Thyroid gland (tissue), 4 donors: ENCODE results near the gene ZNF536. TPM values are rescaled to one million over a fixed set of nuclear protein-coding genes. Genes with fewer than 3 reads are reported as not detected.

Experiments
- DNase-seq, 2 donors: peaks; one replicate each; pipeline ENCODE4 v3.0.0-alpha.2; 2019
- H3K27ac ChIP-seq, 3 donors: fragments of 200-600 bp; sonication (generic); 1 replicate in 2 of 3; 2 replicates in 1 of 3; pipeline ENCODE4 v1.5.1; 2016 to 2019; ENCODE audit warnings: mild to moderate bottlenecking in 1 of 3, moderate library complexity in 1 of 3
- H3K27me3 ChIP-seq: fragments of 200-600 bp; sonication (generic); one replicate; pipeline ENCODE4 v1.5.1; 2019
- H3K36me3 ChIP-seq, 2 donors: fragments of 200-600 bp; sonication (generic); one replicate each; pipeline ENCODE4 v1.5.1; 2016 to 2019
- H3K4me1 ChIP-seq, 2 donors: fragments of 200-600 bp; sonication (generic); one replicate each; pipeline ENCODE4 v1.5.1; 2017 to 2019
- H3K4me3 ChIP-seq, 3 donors: fragments of 200-600 bp; sonication (generic); replicated peaks in 1 of 3; 1 replicate in 2 of 3; 2 replicates in 1 of 3; pipeline ENCODE4 v1.5.1; 2016; ENCODE audit warnings: mild to moderate bottlenecking in 1 of 3
- H3K9me3 ChIP-seq: fragments of 200-600 bp; sonication (generic); one replicate; pipeline ENCODE4 v1.5.1; 2017
- POLR2A ChIP-seq, 2 donors: fragments of 450-650 bp; IDR thresholded peaks; one replicate each; pipeline ENCODE4 v1.6.1; 2017; ENCODE audit warnings: antibody characterized with exemption in 2 of 2, mild to moderate bottlenecking in 2 of 2, moderate library complexity in 1 of 2
- WGBS, 2 donors: methylation state at CpG; one replicate each; pipeline ENCODE4 v1.1.5; 2017; 5-methylcytosine and 5-hydroxymethylcytosine counted together
- intact Hi-C: fragments of 100-400 bp; cut with DNase I; formaldehyde crosslinking; loops from one replicate; pipeline ENCODE4 v1.15.1; 2023
- total RNA-seq, 4 donors: library from RNA; depleted of rRNA; stranded (reverse); fragments of >200 nt; gene quantifications; one replicate each; pipeline ENCODE4 v1.2.3, GENCODE V29; 2016
- TF ChIP-seq, protein P1 (sequence below), 6 experiments: fragments of 200-600 bp in 3 of 6; fragments of 450-650 bp in 3 of 6; sonication (generic) in 3 of 6; IDR thresholded peaks; one replicate each; pipeline ENCODE4 v1.5.1; 2016 to 2019; ENCODE audit warnings: antibody characterized with exemption in 6 of 6, mild to moderate bottlenecking in 2 of 6, inconsistent platforms in 1 of 6, moderate library complexity in 1 of 6

Gene ZNF536
- total RNA-seq, 4 donors from 2014 or later = 1.1 to 10.8 (median 5.3) TPM

DNA sequence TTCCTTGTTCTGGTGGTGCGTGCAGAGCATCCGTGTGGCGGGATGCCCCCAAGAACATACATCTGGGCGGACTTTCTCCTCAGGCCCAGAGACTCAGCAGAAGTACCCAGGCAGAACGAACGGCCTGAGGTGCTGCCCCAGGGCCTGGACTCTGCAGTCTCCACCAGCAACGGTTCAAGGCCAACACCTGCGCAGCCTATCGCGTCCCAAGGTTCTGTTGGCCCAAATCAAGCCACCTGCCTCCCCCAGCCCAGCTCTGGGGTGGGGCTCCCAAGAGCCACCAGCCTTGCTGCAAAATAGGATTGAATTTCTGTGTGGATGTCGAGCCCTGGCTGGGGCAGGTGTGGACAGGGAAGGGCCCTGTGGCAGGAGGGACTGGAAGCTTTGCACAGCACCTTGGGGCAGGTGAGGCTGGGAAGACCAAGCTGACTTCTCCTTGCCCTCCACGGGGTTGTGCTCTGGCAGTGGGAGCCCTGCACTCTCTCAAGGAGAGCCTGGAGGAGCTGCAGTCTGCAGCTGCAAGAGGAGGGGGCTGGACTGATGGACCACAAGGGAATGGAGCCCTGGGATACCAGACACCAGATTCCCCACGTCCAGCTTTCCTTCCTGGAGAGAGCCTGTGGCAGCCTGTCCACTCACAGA, 146.9 kb downstream of the ZNF536 start:
- no peaks in the 10 kb centered on the region for H3K27me3 ChIP-seq
- no peaks in the 10 kb centered on the region for H3K9me3 ChIP-seq
- no peak for TF ChIP-seq POLR2A (IDR thresholded peaks at IDR 0.05)
- TF ChIP-seq, protein P1, sequence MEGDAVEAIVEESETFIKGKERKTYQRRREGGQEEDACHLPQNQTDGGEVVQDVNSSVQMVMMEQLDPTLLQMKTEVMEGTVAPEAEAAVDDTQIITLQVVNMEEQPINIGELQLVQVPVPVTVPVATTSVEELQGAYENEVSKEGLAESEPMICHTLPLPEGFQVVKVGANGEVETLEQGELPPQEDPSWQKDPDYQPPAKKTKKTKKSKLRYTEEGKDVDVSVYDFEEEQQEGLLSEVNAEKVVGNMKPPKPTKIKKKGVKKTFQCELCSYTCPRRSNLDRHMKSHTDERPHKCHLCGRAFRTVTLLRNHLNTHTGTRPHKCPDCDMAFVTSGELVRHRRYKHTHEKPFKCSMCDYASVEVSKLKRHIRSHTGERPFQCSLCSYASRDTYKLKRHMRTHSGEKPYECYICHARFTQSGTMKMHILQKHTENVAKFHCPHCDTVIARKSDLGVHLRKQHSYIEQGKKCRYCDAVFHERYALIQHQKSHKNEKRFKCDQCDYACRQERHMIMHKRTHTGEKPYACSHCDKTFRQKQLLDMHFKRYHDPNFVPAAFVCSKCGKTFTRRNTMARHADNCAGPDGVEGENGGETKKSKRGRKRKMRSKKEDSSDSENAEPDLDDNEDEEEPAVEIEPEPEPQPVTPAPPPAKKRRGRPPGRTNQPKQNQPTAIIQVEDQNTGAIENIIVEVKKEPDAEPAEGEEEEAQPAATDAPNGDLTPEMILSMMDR (IDR thresholded peaks at IDR 0.05) = no peak
- WGBS, 2 donors = 81 to 88% methylated on average over 7 to 11 of the region's 13 CpGs
- intact Hi-C loops = no loop called here
- no peak for DNase-seq
- H3K27ac ChIP-seq = no peak overlapping the region
- H3K36me3 ChIP-seq = no peaks in the 10 kb centered on the region
- H3K4me3 ChIP-seq = no peak overlapping the region
- H3K4me1 ChIP-seq = no peaks in the 10 kb centered on the region

DNA sequence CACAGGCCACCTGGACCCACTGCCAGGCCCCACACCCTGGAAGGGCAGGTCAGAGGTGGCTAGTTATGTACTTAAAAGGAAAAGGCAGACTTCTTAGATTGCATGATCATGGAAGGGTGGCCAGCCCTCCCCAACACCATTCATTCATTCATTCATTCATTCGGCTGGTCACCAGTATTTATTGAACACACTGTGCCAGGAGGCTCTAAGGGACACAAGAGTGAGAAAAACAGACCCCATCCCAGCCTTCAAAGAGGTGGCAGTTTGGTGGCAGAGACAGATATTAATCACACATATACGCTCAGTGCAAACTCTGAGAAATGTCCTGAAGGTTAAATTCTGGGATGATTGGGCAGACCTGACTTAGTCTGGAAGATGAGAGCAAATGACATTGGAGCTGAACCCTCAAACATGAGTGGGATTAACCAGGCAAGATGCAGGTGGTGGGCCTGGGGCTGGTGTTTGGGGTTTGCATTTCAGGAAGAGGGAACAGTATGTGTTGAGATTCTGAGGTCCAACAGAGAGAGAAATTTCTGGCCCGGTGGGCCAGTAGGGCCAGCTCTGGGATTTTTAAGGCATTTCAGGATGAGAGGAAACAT, 147.5 kb downstream of the ZNF536 start:
- WGBS, 2 donors = 92 to 94% methylated on average over 3 of the region's 3 CpGs
- no peak for DNase-seq
- no peak for TF ChIP-seq POLR2A (IDR thresholded peaks at IDR 0.05)
- TF ChIP-seq, protein P1 (IDR thresholded peaks at IDR 0.05) = no peak
- Histone ChIP-seq H3K9me3 (no peaks in the 10 kb centered on the region), H3K4me3 (no peak overlapping the region), H3K4me1 (no peaks in the 10 kb centered on the region), H3K36me3 (no peaks in the 10 kb centered on the region), H3K27me3 (no peaks in the 10 kb centered on the region), H3K27ac (no peak overlapping the region)
- intact Hi-C loops = no loop called here

DNA sequence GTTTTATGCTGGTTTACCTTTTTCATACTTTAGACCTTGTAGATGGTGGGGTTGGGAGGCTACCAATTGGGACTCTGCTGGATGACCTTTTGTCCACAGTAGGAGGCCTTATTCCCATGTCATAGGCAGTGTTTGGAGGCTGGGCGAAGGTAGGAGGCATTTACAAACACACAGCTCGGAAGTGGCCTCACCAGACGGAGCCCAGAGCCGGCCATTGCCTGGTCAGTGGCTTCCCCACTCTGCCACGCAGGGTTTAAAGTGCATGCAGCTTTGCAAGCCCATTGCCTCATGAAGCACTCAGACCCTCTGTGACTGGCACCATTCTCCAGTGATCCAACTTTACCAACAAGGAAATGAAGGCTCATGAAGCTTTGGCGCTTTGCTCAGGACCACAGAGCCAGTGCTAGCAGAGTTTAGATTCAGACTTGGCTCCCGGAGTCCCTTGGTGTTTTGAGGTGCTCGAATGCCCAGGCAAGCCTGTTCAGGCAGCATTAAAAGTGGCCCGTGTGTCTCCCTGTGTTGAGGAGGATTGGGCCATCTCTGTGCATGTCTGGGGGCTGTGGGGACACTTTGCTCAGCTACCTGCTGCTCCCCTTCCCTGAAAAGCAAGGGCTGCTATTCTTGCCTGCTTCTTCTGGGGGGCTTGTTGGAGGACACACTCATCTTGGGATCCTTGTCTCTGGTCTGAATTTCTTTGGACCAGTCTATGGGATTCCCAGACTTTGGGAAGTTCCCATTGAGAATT, 148.7 kb downstream of the ZNF536 start:
- no peaks in the 10 kb centered on the region for H3K9me3 ChIP-seq
- no peak for DNase-seq
- 85 to 88% methylated on average over 5 to 9 of the region's 9 CpGs for WGBS, 2 donors
- TF ChIP-seq, protein P1 (IDR thresholded peaks at IDR 0.05) = no peak
- no peak for TF ChIP-seq POLR2A (IDR thresholded peaks at IDR 0.05)
- intact Hi-C loops = no loop called here
- H3K4me3 ChIP-seq = no peak overlapping the region
- no peaks in the 10 kb centered on the region for H3K36me3 ChIP-seq
- H3K27me3 ChIP-seq = no peaks in the 10 kb centered on the region
- H3K4me1 ChIP-seq = no peaks in the 10 kb centered on the region
- no peak overlapping the region for H3K27ac ChIP-seq

DNA sequence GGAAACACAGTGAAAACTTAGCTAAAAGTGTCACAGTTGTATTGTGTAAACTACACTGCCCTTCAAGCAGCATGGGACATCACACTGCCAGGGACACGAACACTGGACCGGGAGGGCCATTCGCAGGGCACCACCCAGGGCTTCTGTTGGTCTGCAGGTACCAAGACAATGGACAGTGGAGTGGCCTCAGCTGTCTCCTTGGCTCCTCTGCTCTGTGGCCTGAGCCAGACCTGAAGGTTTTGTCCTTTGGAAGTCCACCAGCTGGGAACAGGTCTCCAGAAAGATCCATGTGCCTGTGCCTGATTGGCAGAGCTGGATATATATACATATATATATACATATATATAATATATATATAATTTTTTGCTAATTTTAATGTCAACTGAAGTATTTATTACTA, 149.8 kb downstream of the ZNF536 start:
- intact Hi-C loops = no loop called here
- Histone ChIP-seq H3K4me3 (no peak overlapping the region), H3K9me3 (no peaks in the 10 kb centered on the region), H3K4me1 (no peaks in the 10 kb centered on the region), H3K27me3 (no peaks in the 10 kb centered on the region), H3K27ac (no peak overlapping the region), H3K36me3 (no peaks in the 10 kb centered on the region)
- no peak for DNase-seq
- 94% methylated on average over 3 of the region's 3 CpGs; no CpG with 5 or more reads in 1 of the 2 donors for WGBS, 2 donors
- TF ChIP-seq, protein P1 (IDR thresholded peaks at IDR 0.05) = no peak
- no peak for TF ChIP-seq POLR2A (IDR thresholded peaks at IDR 0.05)

DNA sequence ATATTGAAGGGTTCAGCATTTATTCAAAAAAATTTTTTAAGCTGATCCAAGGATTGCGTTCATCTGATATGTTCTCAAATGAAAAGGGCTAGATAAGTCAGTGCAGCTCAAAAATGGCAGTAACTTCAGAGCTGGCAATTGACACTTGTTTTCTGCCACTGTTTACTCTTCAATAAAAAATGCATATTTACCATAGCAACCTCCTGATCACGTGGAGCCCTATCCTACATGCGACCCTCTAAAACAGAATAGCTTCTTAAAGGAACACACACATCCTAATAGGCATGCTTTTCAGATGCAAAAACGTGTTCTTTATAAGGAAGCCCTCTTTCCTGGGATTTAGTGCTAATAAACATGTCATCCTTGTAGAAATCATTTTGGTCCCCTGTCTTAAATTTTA, 150.2 kb downstream of the ZNF536 start:
- no peaks in the 10 kb centered on the region for H3K27me3 ChIP-seq
- no peaks in the 10 kb centered on the region for H3K9me3 ChIP-seq
- H3K4me1 ChIP-seq = no peaks in the 10 kb centered on the region
- no peak overlapping the region for H3K4me3 ChIP-seq
- no peaks in the 10 kb centered on the region for H3K36me3 ChIP-seq
- no peak for TF ChIP-seq POLR2A (IDR thresholded peaks at IDR 0.05)
- TF ChIP-seq, protein P1 (IDR thresholded peaks at IDR 0.05) = no peak
- no peak overlapping the region for H3K27ac ChIP-seq
- intact Hi-C loops = no loop called here
- DNase-seq = no peak
- WGBS, 2 donors = 41 to 47% methylated on average over 4 of the region's 4 CpGs
